HG02623 (cell line): ENCODE measurements around the gene CLEC2B.
"Not testable (repeated sequence)": the region's sequence is repeated elsewhere in the genome, so short reads cannot be mapped to it uniquely, and the experiment has no call there.

Experiments
- ATAC-seq: cut with Tn5 transposase; IDR thresholded peaks from one replicate; pipeline ENCODE4 v1.9.1; 2021; ENCODE audit warnings: moderate library complexity; ENCODE audit not compliant: unreplicated experiment

The CLEC2B gene

DNA sequence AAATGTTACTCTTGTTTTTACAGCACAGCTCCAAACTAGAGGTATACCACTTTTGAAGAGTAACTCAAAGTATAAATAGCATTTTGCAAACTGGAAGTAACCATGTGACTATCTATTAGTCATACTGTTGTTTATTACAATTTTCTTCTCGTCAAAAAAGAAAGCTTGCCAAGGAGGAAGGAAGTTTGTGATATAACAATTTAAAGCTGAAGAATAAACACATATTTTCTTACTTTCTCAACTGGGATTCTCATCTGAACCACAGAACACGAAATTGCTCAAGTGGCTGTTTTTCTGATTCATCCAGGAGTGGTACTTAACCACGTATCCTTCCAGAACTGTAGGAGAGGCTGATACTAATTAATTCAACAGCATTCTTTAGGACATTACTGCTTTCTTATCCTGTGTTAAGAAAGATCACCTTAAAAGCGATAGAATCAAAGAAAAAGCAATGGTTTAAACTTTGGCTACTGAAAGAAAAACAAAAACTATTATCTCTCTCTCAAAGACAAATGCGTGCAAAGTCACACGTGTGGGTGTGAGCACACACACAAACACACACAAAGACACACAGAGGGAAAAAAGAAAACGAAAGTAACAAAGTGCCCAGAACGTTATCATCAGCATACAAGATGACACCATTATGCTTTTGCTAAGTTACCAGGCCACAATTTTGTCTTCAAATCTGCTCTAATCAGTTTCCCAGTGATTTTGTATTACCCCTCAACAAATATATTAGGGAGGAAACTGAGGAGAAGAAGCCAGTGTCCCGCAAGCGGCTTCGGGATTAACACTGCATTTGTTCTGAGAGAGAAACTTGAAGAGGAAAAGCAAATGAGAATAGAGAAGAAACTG lies at the start of gene CLEC2B:
Gene CLEC2B (minus strand): TSS at position 48 of the 855 bp plus-strand sequence.
- ATAC-seq = peak; percentile 38

DNA sequence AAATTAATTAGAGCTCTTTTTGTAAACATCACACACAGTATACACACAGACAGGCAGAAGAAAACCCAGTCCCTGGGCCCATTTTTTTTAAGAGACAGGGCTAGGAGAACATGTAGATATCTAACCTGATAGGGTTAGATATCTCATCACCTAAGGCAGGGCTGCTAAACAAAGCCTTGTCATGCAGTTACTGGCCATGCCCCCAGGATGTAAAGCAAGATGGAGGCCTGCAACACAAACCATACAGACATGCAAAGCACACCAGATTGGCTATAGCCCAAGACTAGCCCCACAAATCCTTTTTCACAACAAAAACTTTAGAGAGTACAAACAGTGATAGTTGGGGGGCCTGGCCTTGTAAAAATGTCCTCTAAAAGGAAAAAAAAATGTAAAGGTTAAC lies 42.6 kb upstream of the CLEC2B start:
- no peak for ATAC-seq

DNA sequence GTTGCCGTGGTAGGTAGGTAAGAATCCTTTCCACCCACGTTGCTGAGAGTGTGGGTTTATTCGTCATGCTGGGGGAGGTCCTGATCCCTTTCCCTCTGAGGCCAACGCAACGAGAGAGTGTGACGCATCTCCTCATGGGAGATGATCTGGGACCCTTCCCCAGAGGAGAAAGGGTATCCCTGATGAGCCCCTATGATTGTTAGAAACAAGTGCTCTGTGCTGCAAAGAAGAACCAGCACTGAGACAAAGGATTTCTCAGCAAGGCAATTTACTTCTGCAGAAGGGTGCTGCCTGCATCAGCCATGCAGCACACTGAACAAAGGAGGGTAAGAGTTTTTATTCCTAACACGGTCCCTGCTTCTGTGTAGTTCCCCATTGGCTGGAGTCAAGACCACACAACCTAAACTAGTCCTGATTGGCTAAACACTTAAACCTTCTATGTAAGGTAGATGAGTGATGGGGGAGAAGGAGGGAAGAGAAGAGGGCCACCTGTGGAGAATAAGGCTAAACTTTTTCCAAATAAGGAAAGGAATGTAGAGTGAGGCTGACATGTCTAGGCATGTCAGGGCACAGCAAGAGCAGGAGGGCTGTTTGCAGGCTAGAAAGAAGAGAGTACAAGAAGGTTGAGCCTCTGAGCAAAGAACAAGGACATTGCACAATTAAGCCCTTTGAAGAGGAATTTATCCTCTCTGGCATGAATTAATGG lies 41.7 kb upstream of the CLEC2B start:
- no peak for ATAC-seq

DNA sequence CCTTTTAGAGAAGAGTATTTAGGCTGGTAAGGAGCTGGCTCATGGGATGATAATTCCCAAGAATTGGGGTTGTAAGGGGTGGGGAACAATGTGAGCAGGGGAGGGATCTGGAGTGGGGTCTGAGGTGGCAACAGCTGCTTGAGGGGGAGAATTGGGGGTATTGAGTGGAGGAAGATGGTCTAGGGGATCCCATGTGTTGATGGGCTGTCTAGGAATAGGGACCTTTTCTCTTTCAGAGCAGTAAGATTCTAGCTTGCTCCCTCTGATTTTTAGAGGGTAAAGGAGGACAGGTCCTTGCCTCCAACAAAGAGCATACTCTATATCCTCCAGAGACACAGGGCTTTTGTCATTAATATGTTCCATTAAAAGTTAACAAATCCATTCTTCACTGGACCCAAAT lies 40.6 kb upstream of the CLEC2B start:
- no peak for ATAC-seq

DNA sequence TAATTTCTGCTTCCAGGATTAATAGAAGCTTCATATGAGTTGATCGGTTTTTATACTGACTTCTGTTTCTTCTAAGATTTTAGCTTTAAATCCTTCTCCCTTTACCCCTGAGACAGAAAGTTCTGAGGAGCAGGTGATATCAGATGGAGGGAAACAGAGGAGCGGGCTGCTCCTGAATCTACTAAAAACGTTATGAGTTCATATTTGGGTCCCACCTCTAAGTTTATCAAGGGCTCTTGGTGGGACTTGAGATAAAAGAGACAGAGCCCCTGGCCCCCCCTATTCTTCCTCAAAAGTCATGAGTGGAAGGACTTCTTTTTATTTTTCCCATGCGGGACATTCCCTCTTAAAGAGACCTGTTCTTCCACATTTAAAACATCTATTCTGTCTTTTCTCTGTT lies 39.2 kb upstream of the CLEC2B start:
- no peak for ATAC-seq

DNA sequence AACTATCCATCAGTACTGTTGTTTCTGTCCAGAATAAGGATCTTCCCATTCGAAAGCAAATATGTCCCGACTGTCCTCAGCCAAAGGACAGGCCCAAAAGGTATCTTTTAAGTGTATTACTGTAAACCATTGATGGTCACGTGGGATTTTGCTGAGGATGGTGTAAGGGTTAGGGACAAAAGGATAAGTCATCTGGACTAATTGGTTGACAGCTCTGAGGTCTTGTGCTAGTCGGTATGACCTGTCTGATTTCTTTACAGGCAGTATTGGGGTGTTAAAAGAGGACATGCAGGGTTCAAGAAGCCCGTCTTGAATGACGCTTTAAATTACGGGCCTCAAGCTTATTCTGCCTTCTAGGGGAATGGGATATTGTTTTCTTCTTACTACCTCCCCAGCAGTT lies 38.6 kb upstream of the CLEC2B start:
- ATAC-seq = no peak

DNA sequence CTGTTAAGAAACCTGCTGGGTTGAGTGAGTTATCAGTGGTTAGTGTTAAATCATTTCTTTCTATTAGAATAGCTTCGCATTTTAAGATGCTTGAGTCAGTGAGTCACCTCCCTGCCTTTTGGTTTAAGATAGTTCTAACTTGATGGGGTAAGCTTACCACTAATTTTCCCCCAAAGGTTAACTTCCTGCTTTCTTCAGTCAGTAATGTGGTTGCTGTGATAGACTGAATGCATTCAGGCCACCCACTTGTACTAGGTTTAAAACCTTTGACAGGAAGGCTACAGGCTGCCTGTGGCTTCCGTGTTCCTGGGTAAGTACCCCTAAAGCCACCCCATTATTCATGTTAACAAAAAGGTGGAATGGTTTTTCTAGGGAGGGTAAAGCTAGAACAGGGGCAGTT lies 37.7 kb upstream of the CLEC2B start:
- no peak for ATAC-seq

DNA sequence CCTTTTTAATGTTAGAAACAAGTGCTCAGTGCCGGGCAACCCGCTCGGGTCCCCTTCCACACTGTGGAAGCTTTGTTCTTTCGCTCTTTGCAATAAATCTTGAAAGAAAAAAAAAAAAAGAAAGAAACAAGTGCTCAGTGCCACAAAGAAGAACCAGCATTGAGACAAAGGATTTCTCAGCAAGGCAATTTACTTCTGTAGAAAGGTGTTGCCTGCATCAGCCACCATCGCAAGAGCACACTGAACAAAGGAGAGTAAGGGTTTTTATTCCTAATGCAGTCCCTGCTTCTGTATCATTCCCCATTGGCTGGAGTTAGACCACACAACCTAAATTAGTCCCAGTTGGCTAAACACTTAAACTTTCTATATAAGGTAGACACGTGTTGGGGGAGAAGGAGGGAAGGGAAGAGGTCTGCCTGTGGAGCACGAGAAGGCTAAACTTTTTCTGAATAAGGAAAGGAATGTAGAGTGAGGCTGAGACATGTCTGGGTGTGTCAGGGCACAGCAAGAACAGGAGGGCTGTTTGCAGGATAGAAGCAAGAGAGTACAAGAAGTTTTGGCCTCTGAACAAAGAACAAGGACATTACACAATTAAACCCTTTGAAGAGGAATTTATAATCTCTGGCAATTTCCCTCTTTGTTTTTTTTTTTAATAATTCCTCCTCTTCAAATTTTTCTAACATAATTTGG lies 33.5 kb upstream of the CLEC2B start:
- no peak for ATAC-seq

DNA sequence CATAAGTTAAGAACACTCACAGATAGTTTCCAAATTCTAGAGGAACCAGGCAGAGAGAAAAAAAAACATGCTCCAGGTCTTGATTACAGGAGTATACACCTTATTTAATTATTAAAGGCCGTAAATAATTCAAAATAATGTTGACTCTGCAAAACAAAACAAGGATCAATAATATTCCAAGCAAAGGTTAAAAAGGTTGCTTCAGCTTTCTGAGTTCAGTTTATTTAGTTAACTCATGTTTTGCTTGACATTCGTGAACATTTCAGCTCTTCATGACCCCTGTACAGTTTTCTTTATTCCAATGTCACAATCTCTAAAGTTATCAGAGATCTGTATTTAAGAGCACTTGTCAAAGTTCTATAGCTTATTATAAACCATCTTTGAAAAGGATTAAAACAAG lies 31.8 kb upstream of the CLEC2B start:
- ATAC-seq = no peak

DNA sequence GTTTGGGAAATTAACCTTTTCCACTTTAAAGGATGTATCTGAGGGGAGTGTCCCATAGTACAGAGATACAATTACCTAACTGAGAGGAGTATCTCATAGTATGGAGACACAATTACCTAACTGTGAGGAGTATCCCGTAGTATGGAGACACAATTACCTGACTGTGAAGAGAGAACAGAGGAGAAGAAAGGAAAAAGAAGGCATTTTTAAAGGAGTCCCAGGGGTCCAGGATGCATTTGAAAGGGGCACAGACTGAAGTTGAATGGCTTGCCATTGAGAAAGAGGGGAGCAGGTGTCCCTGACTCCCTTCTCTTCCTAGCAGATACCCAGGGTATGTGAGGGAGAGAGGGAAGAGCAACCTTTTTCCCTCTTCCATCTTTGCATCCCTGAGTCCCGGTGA lies 30.1 kb upstream of the CLEC2B start:
- ATAC-seq = no peak

DNA sequence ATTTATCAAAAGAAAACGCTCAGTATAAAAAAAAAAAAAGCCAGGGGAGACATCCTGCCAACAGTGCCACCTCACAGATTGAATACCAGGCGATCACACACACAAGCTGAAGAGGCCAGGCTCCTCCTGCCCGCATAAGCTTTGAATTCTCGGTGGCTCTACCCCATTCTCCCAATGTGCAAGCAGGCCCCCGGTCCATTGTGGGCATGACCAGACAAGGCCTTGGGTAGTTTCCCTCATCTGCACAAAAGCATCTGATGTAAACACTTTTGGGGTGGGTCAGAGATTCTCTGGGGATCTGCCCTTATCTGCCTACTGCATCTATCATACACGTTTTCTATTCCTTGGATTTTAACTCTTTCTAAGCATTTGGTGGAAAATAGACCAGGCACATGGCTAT lies 28.4 kb upstream of the CLEC2B start:
- no peak for ATAC-seq

DNA sequence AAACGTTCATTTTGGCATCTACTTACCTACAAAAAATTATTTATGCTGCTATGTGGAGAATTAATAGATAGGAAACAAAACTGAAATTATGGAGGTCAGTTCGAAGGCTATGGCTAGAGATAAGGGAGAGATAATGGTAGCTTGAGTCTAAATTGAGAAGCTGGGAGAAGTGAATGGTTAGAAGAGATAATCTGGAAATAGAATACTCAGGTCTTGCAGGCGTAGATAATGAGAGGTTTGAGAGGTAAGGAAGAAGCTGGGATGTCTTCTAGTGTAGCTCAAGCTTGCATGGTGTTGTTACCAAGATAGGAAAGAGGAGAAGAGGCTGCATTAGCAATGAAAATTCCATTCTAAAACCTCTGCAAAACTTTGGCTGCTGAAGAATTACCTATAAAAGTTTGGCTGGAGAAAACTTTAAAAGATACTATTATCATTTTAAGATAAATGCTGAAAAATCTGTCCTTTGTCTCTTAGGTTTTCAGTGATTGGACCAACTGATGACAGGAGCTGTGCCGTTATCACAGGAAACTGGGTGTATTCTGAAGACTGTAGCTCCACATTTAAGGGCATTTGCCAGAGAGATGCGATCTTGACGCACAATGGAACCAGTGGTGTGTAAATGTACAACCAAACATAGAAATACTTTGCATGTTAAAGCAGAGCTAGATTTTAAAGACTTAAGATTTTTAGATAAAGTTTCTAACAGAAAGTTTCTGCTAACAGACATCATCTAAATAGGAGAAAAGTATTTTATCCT lies 26.2 kb upstream of the CLEC2B start:
- ATAC-seq = no peak

DNA sequence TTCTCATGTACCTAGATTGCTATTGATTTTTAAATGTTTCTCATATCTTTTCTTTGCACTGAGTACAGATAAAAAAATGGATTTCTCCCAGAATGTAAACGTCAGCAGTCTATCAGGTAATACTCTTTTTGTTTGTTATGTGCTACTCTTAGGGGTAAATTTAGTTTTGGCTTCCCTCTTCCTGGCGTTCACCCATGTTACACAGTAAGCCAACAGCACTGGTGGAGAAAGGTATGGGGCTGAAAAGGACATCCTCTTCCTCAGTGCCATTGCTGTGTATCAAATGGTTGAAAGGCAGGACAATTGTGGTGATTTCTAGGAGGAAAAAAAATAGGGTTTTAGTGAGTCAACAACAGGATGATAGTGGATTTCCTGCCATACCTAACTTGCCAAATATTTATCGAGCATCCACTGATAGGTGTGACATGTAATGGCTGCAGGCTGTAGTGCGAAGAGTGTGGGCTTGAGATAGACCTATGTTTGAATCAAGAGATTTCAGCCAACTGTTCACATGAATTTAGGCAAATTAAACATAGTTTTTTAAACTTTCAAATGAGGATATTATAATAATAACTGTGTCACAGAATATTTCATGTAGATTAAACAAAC lies 19.6 kb upstream of the CLEC2B start:
- ATAC-seq = no peak

DNA sequence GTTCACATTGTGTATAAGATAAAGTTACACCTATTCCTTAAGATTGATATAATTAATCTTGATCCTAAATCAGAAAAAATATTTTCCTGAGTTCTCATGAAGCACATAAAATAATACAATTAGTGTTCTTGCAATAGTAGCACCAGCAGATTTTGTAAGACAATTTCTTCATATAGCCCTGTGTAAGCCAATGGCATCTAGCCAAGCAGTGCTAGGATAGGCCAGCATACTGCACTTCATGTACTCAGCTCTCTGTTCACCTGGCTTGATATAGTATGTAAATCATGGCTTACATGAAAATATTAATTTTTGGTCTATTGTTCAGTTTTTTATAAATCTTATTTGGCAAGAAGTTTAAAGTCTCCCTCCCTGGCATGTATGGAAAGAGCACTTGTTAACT lies 14.0 kb upstream of the CLEC2B start:
- no peak for ATAC-seq

DNA sequence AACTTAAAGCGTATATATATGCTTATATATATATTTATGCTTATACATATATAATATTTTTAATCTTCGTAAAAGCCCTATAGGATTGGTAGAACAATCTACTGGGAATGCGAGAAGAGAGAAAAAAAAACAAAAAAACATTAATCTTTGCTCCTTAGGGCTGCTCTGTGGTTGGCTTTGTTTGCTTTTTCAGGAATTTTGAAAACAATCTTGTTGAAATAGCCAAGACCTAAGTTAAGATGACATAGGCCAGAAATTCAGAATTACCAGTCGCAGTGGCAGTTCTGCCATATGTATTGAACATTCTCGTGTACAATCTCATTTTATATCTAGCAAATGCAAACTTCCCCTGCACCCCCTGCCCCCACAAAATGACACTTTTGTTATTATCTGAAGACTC lies 12.8 kb upstream of the CLEC2B start:
- ATAC-seq = no peak

DNA sequence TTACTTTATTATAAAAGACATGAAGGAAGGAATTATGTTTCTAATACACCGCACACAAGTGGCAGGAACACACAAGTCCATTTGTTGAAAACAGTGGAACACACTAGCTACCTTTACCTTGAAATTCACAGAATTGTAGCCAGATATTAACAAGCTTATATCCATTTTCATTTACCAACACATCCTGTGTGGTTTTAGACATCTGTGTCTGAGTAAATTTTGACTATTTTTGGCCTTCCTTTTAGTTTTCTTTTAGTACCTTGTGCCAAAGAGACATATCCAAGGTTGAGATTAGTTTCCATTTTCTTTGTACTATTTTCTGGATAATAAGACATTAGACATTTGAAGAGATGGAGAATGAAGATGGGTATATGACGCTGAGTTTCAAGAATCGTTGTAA lies 12.1 kb upstream of the CLEC2B start, which contains the start of gene KLRF2:
Gene KLRF2 (plus strand): TSS at position 244 of the 400 bp plus-strand sequence. CDS start 107 bp downstream, at position 351.
- no peak for ATAC-seq

DNA sequence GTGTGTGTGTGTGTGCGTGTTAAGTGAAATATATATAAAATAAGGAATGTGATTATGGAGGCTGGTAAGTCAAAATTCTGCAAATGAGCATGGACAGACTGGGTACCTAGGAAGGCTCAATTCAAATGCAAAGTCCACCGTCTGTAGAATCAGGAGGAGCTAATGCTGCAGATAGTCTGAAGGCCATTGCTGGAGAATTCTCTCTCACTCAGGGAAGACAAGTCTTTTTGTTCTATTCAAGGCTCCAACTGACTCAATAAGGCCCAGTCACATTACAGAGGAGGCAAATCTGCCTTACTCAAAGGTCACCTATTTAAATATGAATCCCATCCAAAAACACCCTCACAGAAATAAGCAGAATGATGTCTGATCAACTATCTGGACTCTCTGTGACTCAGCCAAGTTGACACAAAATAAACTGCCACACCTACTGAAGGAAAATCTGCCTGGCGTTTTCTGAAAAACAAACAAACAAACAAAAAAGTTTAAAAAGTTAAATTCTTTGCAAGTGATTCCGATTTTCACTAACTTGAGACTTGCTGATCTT lies 11.5 kb upstream of the CLEC2B start:
- ATAC-seq = no peak

DNA sequence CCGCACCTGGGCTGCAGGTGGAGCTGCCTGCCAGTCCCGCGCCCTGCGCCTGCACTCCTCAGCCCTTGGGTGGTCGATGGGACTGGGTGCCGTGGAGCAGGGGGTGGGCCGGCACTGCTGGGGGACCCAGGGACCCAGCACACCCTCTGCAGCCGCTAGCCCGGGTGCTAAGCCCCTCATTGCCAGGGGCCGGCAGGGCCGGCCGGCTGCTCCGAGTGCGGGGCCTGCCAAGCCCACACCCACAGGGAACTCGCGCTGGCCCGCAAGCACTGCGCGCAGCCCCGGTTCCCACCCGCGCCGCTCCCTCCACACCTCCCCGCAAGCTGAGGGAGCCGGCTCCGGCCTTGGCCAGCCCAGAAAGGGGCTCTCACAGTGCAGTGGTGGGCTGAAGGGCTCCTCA lies 7.0 kb upstream of the CLEC2B start:
- ATAC-seq = not testable (repeated sequence)

DNA sequence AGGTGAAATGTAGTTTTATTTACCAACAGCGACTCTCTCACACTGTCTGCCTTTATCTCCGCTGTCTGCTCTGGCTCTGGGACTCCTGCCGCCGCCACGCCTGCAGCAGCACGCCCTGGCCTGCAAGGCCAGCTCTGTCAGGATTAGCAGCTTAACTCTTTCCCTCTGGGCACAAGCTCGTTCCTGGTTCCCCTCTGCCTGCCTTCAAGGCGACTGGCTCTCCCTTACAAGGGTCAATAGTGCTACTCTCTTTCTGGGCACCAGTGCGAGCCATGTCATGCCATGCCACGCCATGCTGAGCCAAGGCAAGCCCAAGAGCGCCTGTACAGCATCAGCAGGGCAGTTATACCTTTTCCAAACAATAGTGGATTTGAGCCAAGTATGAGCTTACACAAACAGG lies 3.6 kb upstream of the CLEC2B start:
- ATAC-seq = no peak

DNA sequence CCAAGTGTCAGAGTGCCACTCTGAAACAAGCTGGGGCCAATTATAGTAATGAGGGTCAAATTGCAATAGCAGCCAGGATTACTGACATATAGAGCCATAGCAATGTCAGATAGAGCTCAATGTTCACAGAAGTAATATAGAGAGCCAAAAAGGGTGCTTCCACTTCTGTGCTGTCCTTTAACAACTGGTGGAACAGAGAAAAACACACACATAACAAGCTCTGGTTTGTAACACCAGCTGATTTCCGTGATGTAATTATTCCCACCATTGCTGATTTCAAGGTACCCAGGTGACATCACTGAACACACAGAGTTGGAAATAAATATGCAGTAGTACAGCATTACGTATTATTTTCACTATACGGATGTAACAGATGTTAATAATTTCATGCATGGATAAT lies 3.0 kb upstream of the CLEC2B start:
- ATAC-seq = no peak
